ENCODE results near the gene USP11. TPM values are rescaled to one million over a fixed set of nuclear protein-coding genes. Genes with fewer than 3 reads are reported as not detected.
A peak's percentile ranks its signal among the peaks of the same experiment; 100 is the strongest.

Gene USP11
- total RNA-seq, 3 donors from 2014 or later: 23.9 to 51.6 (median 27.7) TPM

GRCh38 chrX:47243351-47243750 lies 10.5 kb downstream of the USP11 start:
- intact Hi-C loops (cut with DNase I, micrococcal nuclease): no loop called here
- ATAC-seq (no peak), DNase-seq (no peak)
- H3K36me3 ChIP-seq (ENCODE audit: low read depth): no peaks in the 10 kb centered on the region
- no peak overlapping the region for H3K4me3 ChIP-seq
- no peaks in the 10 kb centered on the region for H3K4me1 ChIP-seq (ENCODE audit: low read depth)
- TF ChIP-seq CTCF (IDR thresholded peaks at IDR 0.05): no peak
- no peaks in the 10 kb centered on the region for H3K9me3 ChIP-seq

- intact Hi-C loops (cut with DNase I, micrococcal nuclease): no loop called here
- no peaks in the 10 kb centered on the region for H3K4me1 ChIP-seq (ENCODE audit: low read depth)
- no peaks in the 10 kb centered on the region for H3K36me3 ChIP-seq (ENCODE audit: low read depth)
- no peak for ATAC-seq
- no peak overlapping the region for H3K4me3 ChIP-seq
- H3K9me3 ChIP-seq: no peaks in the 10 kb centered on the region
- no peak for TF ChIP-seq CTCF (IDR thresholded peaks at IDR 0.05)
- no peak for DNase-seq
Observed at GRCh38 chrX:47244676-47245075, 11.9 kb downstream of the USP11 start.

- Histone ChIP-seq H3K4me1 (ENCODE audit: low read depth) (no peaks in the 10 kb centered on the region), H3K9me3 (no peaks in the 10 kb centered on the region), H3K36me3 (ENCODE audit: low read depth) (no peaks in the 10 kb centered on the region), H3K4me3 (no peak overlapping the region)
- DNase-seq (no peak), ATAC-seq (no peak)
- TF ChIP-seq CTCF (IDR thresholded peaks at IDR 0.05): no peak
- intact Hi-C loops (cut with DNase I, micrococcal nuclease): no loop called here
Observed at GRCh38 chrX:47245156-47245555, 12.3 kb downstream of the USP11 start.

GRCh38 chrX:47247206-47247998 lies 14.6 kb downstream of the USP11 start:
- intact Hi-C loops (cut with DNase I, micrococcal nuclease): no loop called here
- ATAC-seq: no peak
- Histone ChIP-seq H3K9me3 (no peaks in the 10 kb centered on the region), H3K4me1 (ENCODE audit: low read depth) (no peaks in the 10 kb centered on the region), H3K4me3 (no peak overlapping the region), H3K36me3 (ENCODE audit: low read depth) (no peaks in the 10 kb centered on the region)
- no peak for TF ChIP-seq CTCF (IDR thresholded peaks at IDR 0.05)
- DNase-seq: no peak

- Histone ChIP-seq H3K4me1 (ENCODE audit: low read depth) (no peaks in the 10 kb centered on the region), H3K4me3 (no peak overlapping the region), H3K9me3 (no peaks in the 10 kb centered on the region), H3K36me3 (ENCODE audit: low read depth) (no peaks in the 10 kb centered on the region)
- ATAC-seq: peak; percentile 24
- no peak for DNase-seq
- no peak for TF ChIP-seq CTCF (IDR thresholded peaks at IDR 0.05)
- intact Hi-C loops (cut with DNase I, micrococcal nuclease): no loop called here
Observed at GRCh38 chrX:47247999-47248320, 15.2 kb downstream of the USP11 start.

- no peak for TF ChIP-seq CTCF (IDR thresholded peaks at IDR 0.05)
- ATAC-seq: no peak
- no peak for DNase-seq
Observed at GRCh38 chrX:47248576-47248975, 15.8 kb downstream of the USP11 start.

More at GRCh38 chrX:47248576-47248975, 15.8 kb downstream of the USP11 start:
- Histone ChIP-seq H3K4me3 (no peak overlapping the region), H3K4me1 (ENCODE audit: low read depth) (no peaks in the 10 kb centered on the region), H3K9me3 (no peaks in the 10 kb centered on the region), H3K36me3 (ENCODE audit: low read depth) (no peaks in the 10 kb centered on the region)
- intact Hi-C loops (cut with DNase I, micrococcal nuclease): no loop called here

Data from mucosa of descending colon (tissue), 3 donors.